ENCODE results near the gene KCNIP4.

Gene KCNIP4

DNA sequence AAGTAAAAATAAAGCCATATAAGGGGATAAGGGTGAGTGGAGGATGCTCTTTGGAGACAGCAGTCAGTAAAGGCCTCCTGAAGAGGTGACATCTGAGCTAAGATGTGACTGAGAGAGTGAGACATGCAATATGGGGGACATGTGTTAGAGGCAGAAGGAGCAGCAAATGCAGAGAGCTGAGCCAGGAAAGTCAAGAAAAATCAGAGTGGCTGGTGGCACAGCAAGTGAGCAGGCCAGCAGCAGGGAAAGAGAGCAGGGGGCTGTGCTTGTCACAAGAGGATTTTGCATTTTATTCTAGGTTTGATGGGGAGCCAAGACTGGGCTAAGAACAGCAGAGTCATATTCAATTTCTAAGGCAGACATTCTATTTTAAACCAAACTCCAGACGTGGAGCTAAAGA, 394.5 kb downstream of the KCNIP4 start:
- no peak for DNase-seq

DNA sequence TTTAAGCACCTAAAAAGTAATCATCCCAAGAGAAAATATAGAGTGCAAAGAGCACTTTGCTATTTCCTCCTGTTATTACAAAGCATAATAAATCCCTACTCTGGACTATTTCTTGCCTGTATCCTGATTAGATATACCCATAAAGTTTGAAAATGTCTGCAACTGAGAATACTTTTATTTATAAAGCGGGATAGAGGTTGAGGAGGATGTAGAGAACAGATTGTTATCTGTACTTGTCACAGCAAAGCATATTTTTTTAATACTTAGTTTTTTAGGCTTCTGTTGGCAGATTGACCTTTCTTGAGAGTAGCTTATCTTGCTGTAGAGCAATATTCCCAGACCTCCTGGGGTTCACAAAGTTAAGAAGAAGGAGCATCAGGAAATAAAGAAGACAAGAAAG, 396.1 kb downstream of the KCNIP4 start:
- no peak for DNase-seq

- DNase-seq: no peak
Observed at GRCh38 chr4:21544955-21545354, 403.6 kb downstream of the KCNIP4 start.

GRCh38 chr4:21544415-21544814, 404.2 kb downstream of the KCNIP4 start:
- DNase-seq: no peak

DNA sequence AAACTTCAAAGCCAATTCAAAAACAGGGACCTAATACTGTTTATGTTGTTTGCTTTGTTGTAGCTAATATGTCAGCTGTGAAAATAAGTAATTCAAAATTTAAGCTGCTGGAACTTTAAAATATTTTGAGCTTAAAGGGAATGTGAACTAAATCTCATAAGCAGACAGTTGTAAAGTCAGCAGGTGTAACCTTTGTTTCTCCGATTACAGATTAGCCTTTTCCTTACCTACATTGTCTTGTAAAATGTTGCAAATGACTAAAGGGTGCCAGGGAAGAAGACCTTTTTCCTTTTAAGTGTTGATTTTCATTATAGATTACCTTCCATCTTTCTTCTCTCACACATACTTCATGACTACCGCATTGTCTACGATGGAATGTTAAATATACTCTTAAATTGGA, 405.1 kb downstream of the KCNIP4 start:
- DNase-seq: no peak

GRCh38 chr4:21535898-21536297, 412.7 kb downstream of the KCNIP4 start:
- DNase-seq: no peak

- DNase-seq: no peak
Observed at GRCh38 chr4:21531048-21531447, 417.5 kb downstream of the KCNIP4 start.

- no peak for DNase-seq
Observed at GRCh38 chr4:21529214-21529613, 419.4 kb downstream of the KCNIP4 start.

GRCh38 chr4:21522296-21522695, 426.3 kb downstream of the KCNIP4 start:
- no peak for DNase-seq

DNA sequence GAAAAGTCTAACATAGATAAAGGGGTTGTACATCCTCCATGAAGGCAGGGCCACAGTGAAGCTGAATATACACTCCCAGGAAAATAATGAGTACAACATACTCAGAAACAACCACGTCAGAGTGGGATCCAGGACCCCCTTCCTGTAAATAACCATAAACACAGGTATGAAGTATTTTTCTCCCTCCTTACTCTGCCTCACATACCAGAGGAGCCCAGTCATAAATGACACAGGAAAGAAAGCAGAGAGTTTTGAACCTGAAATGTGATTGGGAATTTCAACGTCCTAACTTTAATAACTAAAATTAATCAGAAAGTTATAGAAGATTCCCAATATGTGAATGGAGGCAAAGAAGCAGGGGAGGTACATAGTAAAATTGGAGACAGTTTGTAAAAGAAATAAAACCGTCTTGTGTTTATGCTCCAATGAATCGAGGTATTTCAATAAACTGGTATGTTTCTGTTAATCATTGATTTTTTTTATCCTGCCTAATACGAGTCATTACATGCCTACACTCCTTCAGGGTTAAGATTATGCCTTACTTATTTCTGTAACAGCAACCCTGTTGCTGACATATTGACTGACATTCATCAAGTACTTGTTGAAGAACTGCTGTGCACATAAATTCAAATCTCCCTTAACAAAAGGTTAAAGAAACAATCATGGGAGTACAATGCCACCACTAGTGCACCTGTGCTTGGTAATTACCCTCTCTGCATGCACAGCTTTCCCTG, 431.3 kb downstream of the KCNIP4 start:
- DNase-seq: no peak

- DNase-seq: no peak
Observed at GRCh38 chr4:21514022-21514694, 434.4 kb downstream of the KCNIP4 start.

DNA sequence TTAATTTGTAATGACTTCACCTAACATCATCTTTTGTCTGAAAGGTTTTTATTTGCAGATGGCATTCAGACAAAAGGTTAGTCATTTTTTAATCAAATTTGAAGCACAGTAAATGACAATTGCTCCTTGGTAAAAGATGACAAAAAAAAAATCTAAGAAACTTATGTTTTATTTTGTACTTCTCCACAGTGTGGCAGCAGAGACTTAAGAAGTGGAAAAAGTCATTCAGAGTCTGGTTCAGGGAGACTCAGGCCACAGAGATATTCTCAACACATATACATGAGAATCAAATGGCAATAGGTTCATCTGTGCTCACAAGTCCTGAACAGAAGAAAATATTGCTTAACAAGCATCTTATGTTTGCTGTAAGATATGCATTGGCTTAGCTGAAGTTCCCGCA, 436.2 kb downstream of the KCNIP4 start:
- DNase-seq: peak in 1 of 2 donors; percentile 1

DNA sequence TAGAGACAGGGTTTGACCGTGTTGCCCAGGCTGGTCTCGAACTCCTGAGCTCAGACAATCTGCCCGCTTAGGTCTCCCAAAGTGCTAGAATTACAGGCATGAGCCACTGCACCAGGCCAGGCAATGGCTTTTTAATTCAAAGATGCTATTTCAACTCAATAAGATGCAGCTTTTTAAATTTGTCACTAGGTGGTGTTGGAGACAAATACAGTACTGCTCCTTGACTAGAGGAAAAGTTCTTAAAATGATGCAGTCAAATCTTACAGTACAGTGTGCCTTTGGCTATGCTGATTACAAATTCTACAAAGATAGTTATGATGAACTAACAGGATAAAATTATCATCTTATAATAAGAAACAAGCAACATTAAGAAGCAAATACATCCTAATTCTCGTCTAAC, 441.1 kb downstream of the KCNIP4 start:
- DNase-seq: no peak

DNA sequence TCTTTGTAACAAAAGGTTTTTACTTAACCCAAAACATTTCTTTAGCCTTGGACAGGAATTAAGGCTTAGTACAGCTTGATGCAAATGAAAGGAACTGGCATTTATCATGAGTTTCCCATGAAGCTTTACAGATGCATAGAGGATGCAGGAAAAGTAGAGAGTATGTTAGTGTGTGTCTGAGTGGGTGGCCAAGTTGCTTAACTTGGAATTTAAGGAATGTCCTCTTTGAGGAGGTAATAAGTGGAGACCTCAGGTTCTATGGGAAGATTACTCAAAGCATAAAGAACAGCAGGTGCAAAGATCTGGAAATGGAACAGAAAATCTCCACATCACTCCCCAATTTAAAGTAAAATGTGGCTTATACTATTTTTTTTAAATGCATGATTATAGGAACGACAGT, 457.9 kb downstream of the KCNIP4 start:
- no peak for DNase-seq

- DNase-seq: no peak
Observed at GRCh38 chr4:21476757-21477156, 471.8 kb downstream of the KCNIP4 start.

DNA sequence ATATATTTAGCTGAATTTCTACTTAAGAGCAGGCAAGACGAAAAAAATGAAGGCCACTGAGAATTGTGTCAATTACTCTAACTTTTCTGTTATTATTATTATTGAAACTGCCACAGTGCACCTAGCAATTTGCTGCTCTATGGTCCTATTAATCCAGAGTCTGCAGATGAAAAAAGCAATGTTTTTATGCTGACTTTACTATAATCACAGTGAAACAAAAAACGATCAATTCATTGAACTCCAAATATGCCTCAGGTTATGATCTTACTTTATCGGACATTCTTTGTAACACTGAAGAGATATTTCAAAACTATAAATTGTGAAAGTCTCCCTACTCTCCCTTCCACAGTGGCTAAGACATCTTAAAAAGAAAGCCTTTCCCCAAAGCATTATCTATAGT, 474.4 kb downstream of the KCNIP4 start:
- DNase-seq: no peak

- no peak for DNase-seq
Observed at GRCh38 chr4:21470535-21470934, 478.0 kb downstream of the KCNIP4 start.

GRCh38 chr4:21469438-21470300, 478.9 kb downstream of the KCNIP4 start:
- DNase-seq: no peak

- DNase-seq: no peak
Observed at GRCh38 chr4:21467551-21467950, 481.0 kb downstream of the KCNIP4 start.

DNA sequence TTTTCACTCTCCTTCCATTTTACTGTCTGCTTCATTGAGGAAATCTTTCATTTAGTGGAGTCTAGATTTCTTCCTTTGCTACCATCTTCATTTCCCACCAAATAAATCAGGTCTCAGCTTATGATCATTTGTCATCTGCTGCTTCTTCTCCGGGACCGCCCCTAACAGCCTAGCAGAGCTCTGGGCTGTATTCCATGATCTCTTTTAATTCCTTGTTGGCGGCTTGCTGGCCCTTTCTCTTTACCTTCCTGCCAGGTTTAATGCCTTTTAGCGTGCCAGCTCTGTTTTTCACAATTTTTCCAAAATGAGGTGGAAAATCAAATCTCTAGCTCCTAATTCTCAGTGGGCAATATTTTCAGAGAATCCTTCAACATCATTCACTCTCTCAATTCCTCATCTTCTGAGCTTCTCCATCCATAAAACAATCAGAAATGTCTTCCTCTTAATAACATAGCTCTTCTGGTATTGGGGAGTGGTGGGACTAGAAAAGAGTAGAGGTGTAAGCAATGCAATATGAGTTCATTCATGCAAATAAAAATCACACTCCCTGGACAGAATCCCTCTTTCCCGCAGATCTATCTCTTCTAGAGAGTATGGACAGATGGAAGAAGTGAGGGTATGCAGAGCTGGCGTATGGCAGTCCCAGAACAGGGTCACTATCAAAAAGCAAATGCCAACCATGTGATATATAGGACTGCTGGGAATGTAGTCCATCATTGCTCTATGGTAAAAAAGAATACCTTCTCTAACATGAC, 491.3 kb downstream of the KCNIP4 start:
- DNase-seq: no peak

- no peak for DNase-seq
Observed at GRCh38 chr4:21454831-21455230, 493.7 kb downstream of the KCNIP4 start.

- no peak for DNase-seq
Observed at GRCh38 chr4:21454201-21454600, 494.4 kb downstream of the KCNIP4 start.

DNA sequence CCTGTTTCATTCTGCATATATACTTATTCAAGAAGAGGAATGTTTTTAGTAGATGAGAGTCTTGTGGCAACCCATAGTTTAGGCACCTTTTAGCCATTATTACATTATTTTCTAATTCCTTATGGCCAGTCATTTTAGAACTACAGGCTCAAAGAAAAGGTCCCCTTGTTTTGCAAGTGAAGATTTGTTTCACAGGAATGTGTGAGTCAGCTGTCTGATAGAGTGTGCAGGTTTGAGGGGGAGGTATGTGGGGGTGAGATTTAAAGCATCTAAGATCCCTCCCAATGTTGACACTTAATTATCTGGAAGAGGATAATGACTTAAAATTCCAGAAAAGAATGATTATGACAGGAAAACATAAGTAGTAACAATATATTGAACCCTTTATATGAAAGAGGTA, 495.6 kb downstream of the KCNIP4 start:
- DNase-seq: no peak
